HG03064 (cell line): ENCODE measurements around the gene GSTA2.
"Not testable (repeated sequence)": the region's sequence is repeated elsewhere in the genome, so short reads cannot be mapped to it uniquely, and the experiment has no call there.

Source experiments
- ATAC-seq: cut with Tn5 transposase; IDR thresholded peaks from one replicate; pipeline ENCODE4 v1.9.1; 2021; ENCODE audit warnings: low read depth; ENCODE audit not compliant: unreplicated experiment

GSTA2 gene

GRCh38 chr6:52763322-52763916 lies at the start of gene GSTA2:
Gene GSTA2, minus strand, starts transcription at chr6:52763475. Its CDS starts 5,528 bp downstream, at chr6:52757947.
- not testable (repeated sequence) for ATAC-seq

- not testable (repeated sequence) for ATAC-seq
These were observed 46.5 kb upstream of the GSTA2 start for GRCh38 chr6:52809777-52810176.

- no peak for ATAC-seq
These were observed 45.4 kb upstream of the GSTA2 start for GRCh38 chr6:52808660-52809059.

GRCh38 chr6:52803668-52804255 lies 40.5 kb upstream of the GSTA2 start, which contains the start of gene GSTA1:
Gene GSTA1, minus strand, starts transcription at chr6:52803816. Its CDS starts 4,549 bp downstream, at chr6:52799267.
- not testable (repeated sequence) for ATAC-seq

- ATAC-seq, result no peak
These were observed 39.5 kb upstream of the GSTA2 start for GRCh38 chr6:52802806-52803205.

- no peak for ATAC-seq
These were observed 38.0 kb upstream of the GSTA2 start for GRCh38 chr6:52801188-52801841.

- not testable (repeated sequence) for ATAC-seq
These were observed 36.0 kb upstream of the GSTA2 start for GRCh38 chr6:52799272-52799671.

GRCh38 chr6:52794366-52794765 lies 31.1 kb upstream of the GSTA2 start:
- ATAC-seq, result not testable (repeated sequence)

- no peak for ATAC-seq
These were observed 27.6 kb upstream of the GSTA2 start for GRCh38 chr6:52790861-52791260.

GRCh38 chr6:52789658-52790057 lies 26.4 kb upstream of the GSTA2 start:
- ATAC-seq, result not testable (repeated sequence)

GRCh38 chr6:52788478-52788877 lies 25.2 kb upstream of the GSTA2 start:
- ATAC-seq, result no peak

GRCh38 chr6:52787917-52788316 lies 24.6 kb upstream of the GSTA2 start:
- no peak for ATAC-seq

- no peak for ATAC-seq
These were observed 23.1 kb upstream of the GSTA2 start for GRCh38 chr6:52786249-52786956.

- not testable (repeated sequence) for ATAC-seq
These were observed 19.5 kb upstream of the GSTA2 start for GRCh38 chr6:52782696-52783274.

- not testable (repeated sequence) for ATAC-seq
These were observed 18.9 kb upstream of the GSTA2 start for GRCh38 chr6:52782209-52782608.

- no peak for ATAC-seq
These were observed 16.0 kb upstream of the GSTA2 start for GRCh38 chr6:52779237-52779636.

- ATAC-seq, result not testable (repeated sequence)
These were observed 13.6 kb upstream of the GSTA2 start for GRCh38 chr6:52776711-52777351.

GRCh38 chr6:52769399-52769798 lies 6.1 kb upstream of the GSTA2 start:
- ATAC-seq, result not testable (repeated sequence)

- ATAC-seq, result not testable (repeated sequence)
These were observed 4.4 kb upstream of the GSTA2 start for GRCh38 chr6:52767658-52768057.
